HepG2 (cell line): Measurements from ENCODE around the gene VAMP5. TPM values are rescaled to one million over a fixed set of nuclear protein-coding genes. Genes with fewer than 3 reads are reported as not detected.
A peak's percentile ranks its signal among the peaks of the same experiment; 100 is the strongest.

Source experiments
- ARNTL ChIP-seq: sonication (generic); formaldehyde crosslinking; IDR thresholded peaks from 2 replicates; pipeline ENCODE4 v1.4.0; 2020; ENCODE audit warnings: mild to moderate bottlenecking, missing genetic modification reagents
- BRCA1 ChIP-seq: sonication (generic); formaldehyde crosslinking; IDR thresholded peaks from 2 replicates; pipeline ENCODE4 v1.4.0; 2020; ENCODE audit warnings: missing genetic modification reagents
- CBFB ChIP-seq: sonication (generic); formaldehyde crosslinking; IDR thresholded peaks from 2 replicates; pipeline ENCODE4 v1.4.0; 2020; ENCODE audit warnings: missing genetic modification reagents
- CC2D1A ChIP-seq: sonication (generic); formaldehyde crosslinking; IDR thresholded peaks from 2 replicates; pipeline ENCODE4 v1.8.1; 2023; ENCODE audit warnings: mild to moderate bottlenecking, missing genetic modification reagents
- DMAP1 ChIP-seq: IDR thresholded peaks from 2 replicates; pipeline ENCODE4 v1.6.1; 2016
- FOSL2 ChIP-seq: sonication (generic); formaldehyde crosslinking; IDR thresholded peaks from 2 replicates; pipeline ENCODE4 v1.4.0; 2020; ENCODE audit warnings: missing genetic modification reagents
- FOXK1 ChIP-seq: sonication (generic); formaldehyde crosslinking; IDR thresholded peaks from 2 replicates; pipeline ENCODE4 v1.4.0; 2020; ENCODE audit warnings: low read depth, missing genetic modification reagents, borderline replicate concordance
- MLXIP ChIP-seq: sonication (generic); formaldehyde crosslinking; IDR thresholded peaks from 2 replicates; pipeline ENCODE4 v1.9.0; 2021; ENCODE audit warnings: missing genetic modification reagents, borderline replicate concordance
- PPARG ChIP-seq: conservative IDR thresholded peaks from 2 replicates; pipeline ENCODE4 v1.6.1; 2016; ENCODE audit warnings: missing biosample characterization, missing genetic modification reagents
- RORA ChIP-seq: sonication (generic); formaldehyde crosslinking; IDR thresholded peaks from 2 replicates; pipeline ENCODE4 v1.5.0; 2020; ENCODE audit warnings: mild to moderate bottlenecking, missing genetic modification reagents, moderate library complexity
- SNAPC2 ChIP-seq: sonication (generic); formaldehyde crosslinking; IDR thresholded peaks from 2 replicates; pipeline ENCODE4 v1.8.1; 2022; ENCODE audit warnings: mild to moderate bottlenecking, missing genetic modification reagents
- SOX6 ChIP-seq, 2 experiments: fragments of 450-650 bp in 1 of 2; sonication (generic) in 1 of 2; formaldehyde crosslinking in 1 of 2; IDR thresholded peaks; 2 replicates each; pipeline versions ENCODE4 v1.4.0 to v1.6.1; 2017 to 2020; ENCODE audit warnings: antibody characterized with exemption in 1 of 2, mild to moderate bottlenecking in 1 of 2, missing genetic modification reagents in 1 of 2
- ZFY ChIP-seq: sonication (generic); formaldehyde crosslinking; IDR thresholded peaks from 2 replicates; pipeline ENCODE4 v1.4.0; 2020; ENCODE audit warnings: missing genetic modification reagents
- ZNF232 ChIP-seq: sonication (generic); formaldehyde crosslinking; IDR thresholded peaks from 2 replicates; pipeline ENCODE4 v1.4.0; 2020; ENCODE audit warnings: missing genetic modification reagents, borderline replicate concordance
- ZNF354B ChIP-seq: sonication (generic); formaldehyde crosslinking; IDR thresholded peaks from 2 replicates; pipeline ENCODE4 v1.8.0; 2022; ENCODE audit warnings: mild to moderate bottlenecking, missing genetic modification reagents
- ZNF550 ChIP-seq: sonication (generic); formaldehyde crosslinking; IDR thresholded peaks from 2 replicates; pipeline ENCODE4 v1.4.0; 2020; ENCODE audit warnings: mild to moderate bottlenecking, missing genetic modification reagents, borderline replicate concordance
- ZNF7 ChIP-seq: IDR thresholded peaks from 2 replicates; pipeline ENCODE4 v1.6.1; 2016; ENCODE audit warnings: missing biosample characterization, missing genetic modification reagents
- ZNF879 ChIP-seq: sonication (generic); formaldehyde crosslinking; IDR thresholded peaks from 2 replicates; pipeline ENCODE4 v1.8.1; 2023; ENCODE audit warnings: missing genetic modification reagents
- ZSCAN30 ChIP-seq: sonication (generic); formaldehyde crosslinking; IDR thresholded peaks from 2 replicates; pipeline ENCODE4 v1.5.0; 2020; ENCODE audit warnings: mild to moderate bottlenecking, missing genetic modification reagents
- ZSCAN31 ChIP-seq: sonication (generic); formaldehyde crosslinking; IDR thresholded peaks from 2 replicates; pipeline ENCODE4 v1.5.0; 2020; ENCODE audit warnings: low read depth, mild to moderate bottlenecking, missing genetic modification reagents
- polyA plus RNA-seq, 8 experiments: library from polyadenylated mRNA; depleted of rRNA in 3 of 8; stranded (reverse) in 7 of 8; unstranded in 1 of 8; fragments of >200 nt; fragmentation: Illumina TruSeq in 4 of 8; extraction: Trizol in 4 of 8; gene quantifications; 2 replicates each; pipeline versions ENCODE4 v1.2.1 to v1.2.3, GENCODE V29; 2011 to 2016; ENCODE audit warnings: low read depth in 4 of 8, missing spikeins in 1 of 8, mixed read lengths in 1 of 8; ENCODE audit not compliant: insufficient read depth in 1 of 8
- total RNA-seq, 5 experiments: library from RNA; depleted of rRNA; stranded (reverse); fragments of >200 nt; fragmentation: Illumina TruSeq; extraction: Trizol; gene quantifications; 2 replicates each; pipeline ENCODE4 v1.2.3, GENCODE V29; 2016; ENCODE audit warnings: low read depth in 1 of 5
- TF ChIP-seq, protein P1 (sequence below): sonication (generic); formaldehyde crosslinking; IDR thresholded peaks from 2 replicates; pipeline ENCODE4 v1.8.0; 2022; ENCODE audit warnings: mild to moderate bottlenecking, missing genetic modification reagents
- TF ChIP-seq, protein P2 (sequence below): sonication (generic); formaldehyde crosslinking; IDR thresholded peaks from 2 replicates; pipeline ENCODE4 v1.9.0; 2022; ENCODE audit warnings: missing genetic modification reagents, mild to moderate bottlenecking, borderline replicate concordance

VAMP5 gene
- total and polyA plus RNA-seq, 2 of the 13 experiments (the other 11 are each of a cell fraction or from before 2014, with no cell fraction given): 7.2 to 56.7 TPM

- TF ChIP-seq CBFB (CRISPR knock-in tag): no peak
- no peak for TF ChIP-seq MLXIP
- no peak for TF ChIP-seq SOX6 (IDR thresholded peaks at IDR 0.05)
- 0 out of 2 replicates have a peak, but pooled peaks have one; percentile 10 for TF ChIP-seq SOX6 (CRISPR knock-in tag; IDR thresholded peaks at IDR 0.05)
- 0 out of 2 replicates have a peak, but pooled peaks have one; percentile 59 for TF ChIP-seq BRCA1
- no peak for TF ChIP-seq ZFY (CRISPR knock-in tag)
- TF ChIP-seq FOSL2 (CRISPR knock-in tag): no peak
- TF ChIP-seq SNAPC2: no peak
- TF ChIP-seq PPARG: no peak
- TF ChIP-seq, protein P1, sequence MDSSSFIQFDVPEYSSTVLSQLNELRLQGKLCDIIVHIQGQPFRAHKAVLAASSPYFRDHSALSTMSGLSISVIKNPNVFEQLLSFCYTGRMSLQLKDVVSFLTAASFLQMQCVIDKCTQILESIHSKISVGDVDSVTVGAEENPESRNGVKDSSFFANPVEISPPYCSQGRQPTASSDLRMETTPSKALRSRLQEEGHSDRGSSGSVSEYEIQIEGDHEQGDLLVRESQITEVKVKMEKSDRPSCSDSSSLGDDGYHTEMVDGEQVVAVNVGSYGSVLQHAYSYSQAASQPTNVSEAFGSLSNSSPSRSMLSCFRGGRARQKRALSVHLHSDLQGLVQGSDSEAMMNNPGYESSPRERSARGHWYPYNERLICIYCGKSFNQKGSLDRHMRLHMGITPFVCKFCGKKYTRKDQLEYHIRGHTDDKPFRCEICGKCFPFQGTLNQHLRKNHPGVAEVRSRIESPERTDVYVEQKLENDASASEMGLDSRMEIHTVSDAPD (CRISPR knock-in tag): no peak
- no peak for TF ChIP-seq ZNF879 (CRISPR knock-in tag)
- peak; percentile 13; the same call in 1 of the 2 replicates for TF ChIP-seq FOXK1 (CRISPR knock-in tag)
- no peak for TF ChIP-seq RORA (CRISPR knock-in tag)
- TF ChIP-seq DMAP1: peak; percentile 58; the same call in 1 of the 2 replicates
- TF ChIP-seq ZNF232 (CRISPR knock-in tag): no peak
- TF ChIP-seq ZNF354B: no peak
- TF ChIP-seq, protein P2, sequence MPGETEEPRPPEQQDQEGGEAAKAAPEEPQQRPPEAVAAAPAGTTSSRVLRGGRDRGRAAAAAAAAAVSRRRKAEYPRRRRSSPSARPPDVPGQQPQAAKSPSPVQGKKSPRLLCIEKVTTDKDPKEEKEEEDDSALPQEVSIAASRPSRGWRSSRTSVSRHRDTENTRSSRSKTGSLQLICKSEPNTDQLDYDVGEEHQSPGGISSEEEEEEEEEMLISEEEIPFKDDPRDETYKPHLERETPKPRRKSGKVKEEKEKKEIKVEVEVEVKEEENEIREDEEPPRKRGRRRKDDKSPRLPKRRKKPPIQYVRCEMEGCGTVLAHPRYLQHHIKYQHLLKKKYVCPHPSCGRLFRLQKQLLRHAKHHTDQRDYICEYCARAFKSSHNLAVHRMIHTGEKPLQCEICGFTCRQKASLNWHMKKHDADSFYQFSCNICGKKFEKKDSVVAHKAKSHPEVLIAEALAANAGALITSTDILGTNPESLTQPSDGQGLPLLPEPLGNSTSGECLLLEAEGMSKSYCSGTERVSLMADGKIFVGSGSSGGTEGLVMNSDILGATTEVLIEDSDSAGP: peak; percentile 50; the same call in 1 of the 2 replicates
- TF ChIP-seq ARNTL (CRISPR knock-in tag): no peak
- no peak for TF ChIP-seq CC2D1A (CRISPR knock-in tag)
- peak; percentile 42 for TF ChIP-seq ZSCAN31
- TF ChIP-seq ZNF550: no peak
- TF ChIP-seq ZNF7 (CRISPR knock-in tag): peak; percentile 20; the same call in 1 of the 2 replicates
- TF ChIP-seq ZSCAN30 (CRISPR knock-in tag): no peak
These were observed 6.6 kb upstream of the VAMP5 start, which contains the start of gene VAMP8 (continued) for GRCh38 chr2:85577386-85578242.
